Left renal pelvis (tissue), 4 donors: ENCODE results near the gene SH3PXD2A. TPM values are rescaled to one million over a fixed set of nuclear protein-coding genes. Genes with fewer than 3 reads are reported as not detected.
A peak's percentile ranks its signal among the peaks of the same experiment; 100 is the strongest.

ENCODE experiments used
- DNase-seq, 4 donors: peaks; one replicate each; pipeline ENCODE4 v3.0.0-alpha.2; 2013; ENCODE audit warnings: low read depth in 4 of 4, low spot score in 3 of 4
- polyA plus RNA-seq, 4 donors: library from polyadenylated mRNA; unstranded; fragments of 120-200 nt; gene quantifications; one replicate each; pipeline ENCODE4 v1.2.1, GENCODE V29; 2013; ENCODE audit not compliant: insufficient read length in 4 of 4

The SH3PXD2A gene
- polyA plus RNA-seq, 4 donors, result 29.1 to 105 (median 31.7) TPM

- DNase-seq, result no peak
These were observed 254.3 kb downstream of the SH3PXD2A start for GRCh38 chr10:103600956-103601569.

DNA sequence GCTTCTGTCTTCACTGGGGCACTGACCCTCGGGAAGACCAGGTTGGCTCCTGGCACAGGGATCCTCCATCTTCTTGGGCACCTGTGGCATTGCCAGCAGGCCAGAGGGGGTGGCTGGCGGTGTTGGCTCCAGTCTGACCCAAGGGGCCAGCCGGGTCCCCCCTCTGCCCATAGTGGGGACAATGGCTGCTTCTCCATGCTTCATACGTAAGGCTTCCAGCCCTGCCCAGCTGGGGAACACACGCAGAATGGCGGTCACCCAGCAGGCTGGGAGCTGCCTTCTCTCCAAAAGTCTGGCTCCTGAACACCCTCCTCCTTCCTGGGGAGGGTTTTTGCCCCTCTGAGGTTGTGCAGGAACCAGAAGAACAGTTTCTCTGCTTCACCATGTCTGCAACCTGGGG, 255.1 kb downstream of the SH3PXD2A start:
- no peak for DNase-seq

DNA sequence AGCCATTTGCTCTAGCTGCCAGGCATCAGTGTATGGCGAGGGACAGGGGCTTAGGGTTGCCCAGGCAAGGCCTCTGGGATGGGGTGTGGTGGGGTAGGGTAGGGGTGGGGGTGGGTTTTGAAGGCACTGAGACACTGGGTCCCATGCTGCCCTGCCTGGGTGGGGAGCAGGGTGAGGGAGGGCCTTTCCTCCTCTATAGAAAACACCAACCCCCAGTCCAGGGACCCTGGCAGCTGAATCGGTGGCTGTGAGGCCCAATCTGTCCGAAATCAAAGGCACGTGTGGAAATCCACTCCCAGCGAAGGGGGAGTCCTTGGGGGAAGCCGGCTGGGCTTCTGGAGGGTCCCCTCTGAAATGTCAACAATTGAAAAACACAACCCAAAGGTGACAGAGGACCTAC, 255.5 kb downstream of the SH3PXD2A start:
- no peak for DNase-seq

- DNase-seq, result no peak
These were observed 256.2 kb downstream of the SH3PXD2A start for GRCh38 chr10:103599211-103599610.

DNA sequence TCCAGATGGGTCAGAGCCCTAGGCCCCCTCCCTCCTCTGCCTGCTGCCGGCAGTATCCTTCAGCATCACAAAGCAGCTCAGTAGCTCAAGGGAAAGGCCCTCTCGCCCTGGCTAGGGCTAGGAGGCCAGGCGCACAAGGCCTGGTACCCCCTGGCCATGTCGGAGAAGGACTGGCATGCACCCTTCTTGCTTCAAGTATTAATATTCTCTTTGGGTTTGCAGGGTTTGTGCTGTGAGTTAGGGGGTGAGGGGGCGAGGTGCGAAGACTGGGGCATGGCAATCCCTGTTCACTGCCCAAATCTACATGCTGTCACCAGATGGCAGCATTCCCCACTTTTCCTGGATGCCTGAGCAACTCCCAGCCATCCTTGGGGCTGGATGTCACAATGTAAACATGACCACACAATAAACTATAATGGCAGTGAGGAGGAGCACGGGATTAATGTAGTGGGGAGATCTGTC, 256.7 kb downstream of the SH3PXD2A start:
- peak; percentile 57 to 73 (median 67) for DNase-seq

DNA sequence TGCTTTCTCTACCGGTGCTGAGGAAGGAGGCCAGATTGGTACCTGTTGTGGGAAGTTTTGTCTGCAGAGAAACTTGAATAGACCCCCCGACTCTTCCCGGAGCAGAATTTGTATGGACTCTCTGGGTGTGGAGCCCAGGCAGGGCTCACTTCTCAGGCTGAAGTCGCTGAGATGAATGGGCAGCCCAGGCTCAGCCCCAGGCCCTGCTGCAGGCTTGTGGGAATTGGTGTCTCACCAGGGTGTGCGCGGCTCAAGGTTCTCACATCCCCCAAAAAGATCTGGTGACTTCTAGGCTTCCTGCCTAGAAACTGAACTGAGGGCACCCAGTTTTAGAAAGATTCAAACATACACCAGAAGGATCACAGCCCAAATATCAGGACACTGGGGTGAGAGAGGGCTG, 258.4 kb downstream of the SH3PXD2A start:
- no peak for DNase-seq

DNA sequence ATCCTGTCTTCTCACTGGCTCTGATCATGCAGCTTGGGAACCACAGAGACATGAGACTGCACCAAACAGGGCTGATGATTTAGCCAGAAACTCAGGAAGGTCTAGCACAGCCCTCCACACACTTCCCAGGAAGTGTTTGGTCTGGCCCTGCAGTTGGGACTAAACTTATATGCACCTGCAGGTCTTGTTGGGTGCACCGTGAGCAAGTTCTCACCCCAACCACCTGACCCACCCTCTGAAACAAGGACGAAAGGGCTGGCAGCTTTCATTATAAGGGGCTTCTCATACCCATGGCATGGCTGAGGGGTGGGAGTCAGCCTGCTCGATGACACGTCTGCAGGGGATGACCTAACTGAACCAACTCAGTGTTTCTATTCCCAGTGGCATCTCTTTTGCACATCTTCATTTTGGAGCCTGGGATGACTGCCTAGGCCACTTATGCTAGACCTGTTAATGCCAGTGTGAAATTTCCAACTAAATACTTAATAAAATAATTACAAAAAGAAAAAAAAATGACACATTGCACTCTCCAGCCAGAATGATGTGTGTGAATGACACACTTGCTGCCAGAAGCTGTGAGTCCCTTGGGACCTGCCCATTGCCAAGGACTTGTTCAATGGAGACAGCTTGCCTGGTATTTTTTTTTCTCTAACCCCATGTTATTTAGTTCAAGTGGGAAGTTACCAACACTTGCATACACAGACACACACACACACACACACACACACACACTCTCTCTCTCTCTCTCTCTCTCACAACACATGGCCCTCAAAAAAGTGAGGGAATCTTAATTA, 259.2 kb downstream of the SH3PXD2A start:
- DNase-seq, result no peak

DNA sequence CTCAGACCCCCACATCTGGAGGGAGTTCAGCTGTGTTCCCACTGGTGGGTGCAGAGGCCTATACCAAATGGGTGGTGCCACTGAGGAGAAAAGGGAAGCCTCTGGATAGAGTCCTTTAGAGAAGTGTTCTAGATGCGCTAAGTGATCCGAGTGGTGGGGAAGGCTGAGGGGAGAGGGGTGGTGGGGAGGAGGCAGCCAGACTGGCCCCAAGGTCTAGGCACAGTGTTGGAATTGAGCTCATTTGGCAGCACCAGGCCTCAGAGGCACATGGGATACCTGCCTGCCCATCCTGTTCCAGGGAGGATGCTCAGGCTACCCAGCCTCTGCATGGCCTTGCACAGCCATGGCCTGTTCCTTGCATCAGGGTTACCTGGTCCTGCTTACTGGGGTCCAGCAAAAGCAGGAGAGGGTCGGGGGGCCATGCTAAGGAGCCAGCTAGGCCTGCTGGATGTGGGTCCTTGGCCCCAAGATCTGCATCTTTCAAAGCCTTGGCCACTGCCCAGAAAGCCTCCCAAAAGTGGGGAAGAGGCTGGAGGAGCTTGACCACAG, 262.3 kb downstream of the SH3PXD2A start:
- no peak for DNase-seq

DNA sequence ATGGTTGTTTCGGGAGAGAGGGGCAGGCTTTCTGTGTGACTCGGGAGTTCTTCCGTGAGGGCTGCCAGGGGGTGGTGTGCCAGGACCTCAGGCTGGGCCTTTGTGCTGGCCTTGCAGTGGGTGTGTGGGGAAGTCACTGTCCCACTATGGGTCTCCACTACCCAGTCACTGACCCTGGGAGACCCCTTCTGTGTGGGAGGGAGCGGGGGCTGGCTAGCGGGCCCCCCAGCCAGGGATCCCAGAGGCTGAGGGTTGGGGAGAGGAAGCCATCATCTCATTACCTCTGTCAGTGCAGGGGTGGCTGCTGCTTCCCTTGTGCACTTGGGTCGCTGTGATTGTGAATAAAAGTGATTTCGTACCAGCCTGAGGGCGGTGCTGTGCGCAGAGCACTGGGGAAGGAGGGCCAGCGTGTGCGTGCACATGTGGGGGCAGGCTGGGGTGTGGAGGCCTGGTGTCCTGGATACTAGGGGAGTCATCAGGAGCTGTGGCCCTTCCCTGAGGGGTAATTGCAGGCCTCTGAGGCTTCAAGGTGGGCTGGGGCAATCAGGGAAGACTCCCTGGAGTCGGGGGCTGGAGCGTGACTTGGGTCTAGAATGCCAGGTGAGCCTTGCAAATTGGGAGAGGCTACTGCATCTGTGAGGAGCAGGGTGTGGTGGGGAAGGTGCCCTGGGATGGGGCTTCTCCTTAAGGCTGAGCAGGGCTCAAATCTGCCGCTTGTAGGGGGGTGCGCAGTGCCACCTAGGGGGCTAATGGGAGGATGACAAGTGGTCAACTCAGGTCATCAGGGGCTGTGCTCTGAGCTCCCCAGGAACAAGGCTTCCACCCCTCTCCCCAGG, 263.0 kb downstream of the SH3PXD2A start:
- no peak for DNase-seq

- DNase-seq, result no peak
These were observed 264.6 kb downstream of the SH3PXD2A start for GRCh38 chr10:103590744-103591291.

- DNase-seq, result no peak
These were observed 265.3 kb downstream of the SH3PXD2A start for GRCh38 chr10:103590060-103590459.

DNA sequence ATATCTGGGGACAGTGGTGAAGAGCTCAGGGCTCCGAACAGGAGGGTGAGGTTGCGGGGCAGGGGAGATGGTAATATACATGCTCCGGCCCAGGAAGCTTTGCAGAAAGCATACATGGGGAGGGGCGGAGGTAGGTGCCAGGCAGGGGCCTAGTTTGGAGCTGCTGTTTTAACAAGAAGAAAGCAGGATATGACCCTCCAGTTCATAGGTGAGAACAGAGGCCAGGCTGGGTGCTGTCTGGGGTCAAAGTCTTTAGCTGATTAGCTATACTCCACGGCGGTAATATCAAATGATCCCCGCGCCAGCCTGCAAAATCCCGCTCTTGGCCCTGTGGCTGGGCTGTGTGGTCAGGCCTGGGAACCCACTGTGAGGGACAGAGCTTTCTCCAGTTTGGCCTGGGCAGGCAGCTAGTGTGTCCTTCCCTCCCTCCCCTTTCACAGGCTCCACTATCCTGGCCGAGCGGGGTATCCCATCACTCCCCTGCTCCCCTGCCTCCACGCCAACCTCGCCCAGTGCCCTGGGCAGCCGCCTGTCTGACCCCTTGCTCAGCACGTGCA, 266.2 kb downstream of the SH3PXD2A start:
- DNase-seq, result no peak

- DNase-seq, result no peak
These were observed 268.3 kb downstream of the SH3PXD2A start for GRCh38 chr10:103587073-103587472.

DNA sequence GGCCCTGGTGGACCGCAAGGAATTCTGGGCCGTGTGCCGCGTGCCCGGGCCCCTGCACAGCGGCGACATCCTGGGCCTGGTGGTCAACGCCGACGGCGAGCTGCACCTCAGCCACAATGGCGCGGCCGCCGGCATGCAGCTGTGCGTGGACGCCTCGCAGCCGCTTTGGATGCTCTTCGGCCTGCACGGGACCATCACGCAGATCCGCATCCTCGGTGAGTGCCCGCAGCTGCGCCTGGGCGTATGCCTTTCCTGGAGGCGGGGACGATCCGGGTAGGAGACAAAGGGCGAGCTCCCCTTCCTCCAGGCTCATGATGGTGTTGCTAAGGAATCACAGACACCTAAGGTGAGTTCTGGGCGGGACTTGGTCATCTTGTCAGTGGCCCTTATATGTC, 270.4 kb downstream of the SH3PXD2A start:
- DNase-seq, result no peak

DNA sequence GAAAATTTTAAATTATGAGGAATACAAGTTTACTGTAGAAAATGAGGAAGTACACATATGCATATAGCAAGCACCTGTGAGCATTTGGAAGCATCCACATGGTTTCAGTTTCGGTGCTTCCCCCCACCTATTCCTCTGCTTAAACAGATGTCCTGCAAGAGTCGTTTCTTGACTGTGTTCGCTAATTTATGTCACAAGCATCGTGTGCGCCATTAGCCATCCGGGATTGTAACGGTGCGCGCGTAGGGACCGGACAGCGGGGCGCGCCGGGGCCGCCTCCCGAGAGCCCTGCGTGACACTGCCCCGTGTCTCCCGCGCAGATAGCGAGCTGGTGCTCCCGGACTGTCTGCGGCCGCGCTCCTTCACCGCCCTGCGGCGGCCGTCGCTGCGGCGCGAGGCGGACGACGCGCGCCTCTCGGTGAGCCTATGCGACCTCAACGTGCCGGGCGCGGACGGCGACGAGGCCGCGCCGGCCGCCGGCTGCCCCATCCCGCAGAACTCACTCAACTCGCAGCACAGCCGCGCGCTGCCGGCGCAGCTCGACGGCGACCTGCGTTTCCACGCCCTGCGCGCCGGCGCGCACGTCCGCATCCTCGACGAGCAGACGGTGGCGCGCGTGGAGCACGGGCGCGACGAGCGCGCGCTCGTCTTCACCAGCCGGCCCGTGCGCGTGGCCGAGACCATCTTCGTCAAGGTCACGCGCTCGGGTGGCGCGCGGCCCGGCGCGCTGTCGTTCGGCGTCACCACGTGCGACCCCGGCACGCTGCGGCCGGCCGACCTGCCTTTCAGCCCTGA, 271.0 kb downstream of the SH3PXD2A start:
- DNase-seq, result no peak

GRCh38 chr10:103583871-103584215, 271.5 kb downstream of the SH3PXD2A start:
- DNase-seq, result no peak

DNA sequence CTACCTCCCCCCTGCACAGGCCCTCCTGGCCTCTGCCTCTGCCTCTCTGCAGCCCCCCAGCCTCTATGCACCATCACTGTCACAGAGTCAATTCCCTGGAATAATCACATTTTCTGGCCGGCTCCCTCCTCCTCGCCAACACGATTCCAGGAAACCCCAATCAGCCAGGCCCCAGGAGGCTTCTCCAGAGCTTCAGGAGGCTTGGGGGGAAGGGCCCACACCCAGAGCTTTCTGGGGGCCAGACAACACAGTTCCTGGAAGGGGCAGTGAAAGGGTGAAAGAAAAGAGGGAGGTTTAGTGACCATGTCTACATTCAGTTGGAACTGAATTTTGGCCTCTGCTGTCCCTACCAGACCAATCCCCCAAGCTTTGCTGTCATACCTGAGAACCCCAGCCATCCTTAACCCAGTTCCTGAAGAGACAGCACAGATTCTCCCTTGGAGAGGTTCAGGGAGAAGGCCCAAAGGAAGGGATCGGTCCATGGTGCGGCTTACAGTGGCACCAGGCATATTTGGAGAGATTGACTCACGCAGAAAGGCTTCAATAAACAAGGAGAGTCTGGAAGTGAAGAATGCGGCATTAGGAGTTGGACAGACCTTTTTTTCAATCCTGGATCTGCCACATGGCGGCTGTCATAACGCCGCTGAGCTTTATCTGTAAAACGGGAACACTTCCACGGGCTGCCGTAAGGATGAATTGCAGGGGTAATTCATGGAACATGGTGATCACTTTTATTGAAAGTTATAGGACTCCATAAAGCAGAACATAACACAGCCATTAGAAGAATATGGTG, 272.8 kb downstream of the SH3PXD2A start:
- DNase-seq, result no peak

DNA sequence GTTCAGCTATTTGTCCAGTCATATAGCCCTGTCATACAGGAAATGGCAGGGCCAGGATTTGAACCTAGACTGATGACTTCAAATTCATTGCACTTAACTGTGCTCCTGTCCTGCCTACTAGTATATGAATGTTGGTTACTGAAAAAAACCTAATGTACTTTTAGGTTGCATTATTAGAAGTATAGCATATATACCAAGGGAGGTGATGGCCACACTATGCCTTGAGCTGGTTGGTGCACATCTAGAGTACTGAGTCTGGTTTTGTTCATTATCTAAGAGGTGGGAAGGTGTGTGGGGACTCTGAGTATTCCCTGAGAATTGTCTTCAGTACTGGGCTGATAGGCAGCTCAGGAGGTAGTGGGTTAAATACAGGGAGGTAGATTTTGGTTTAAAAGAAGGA, 273.9 kb downstream of the SH3PXD2A start:
- no peak for DNase-seq

- DNase-seq, result no peak
These were observed 274.9 kb downstream of the SH3PXD2A start for GRCh38 chr10:103580430-103580829.
